NT2/D1 (cell line): ENCODE data around the gene RNU6-7.

Source experiments
- YY1 ChIP-seq: IDR thresholded peaks from 2 replicates; pipeline ENCODE4 v1.6.1; 2011; ENCODE audit not compliant: insufficient read length, insufficient read depth
- ZNF274 ChIP-seq: IDR thresholded peaks from 2 replicates; pipeline ENCODE4 v1.6.1; 2011; ENCODE audit warnings: mild to moderate bottlenecking, low read depth, low read length

GRCh38 chr14:32205984-32206383 lies 4.1 kb downstream of the RNU6-7 start:
- TF ChIP-seq YY1 (no peak), ZNF274 (no peak)
